MM.1S (cell line): ENCODE results near the gene EGFLAM.

Experiments used
- DNase-seq: peaks from one replicate; pipeline ENCODE4 v3.0.0-alpha.2; 2015
- H2AFZ ChIP-seq: fragments of 300-600 bp; sonication (generic); 2 replicates; pipeline ENCODE4 v1.6.0; 2016; ENCODE audit warnings: antibody characterized with exemption, low read length
- H3F3A ChIP-seq: fragments of 300-600 bp; sonication (generic); 2 replicates; pipeline ENCODE4 v1.6.1; 2016; ENCODE audit warnings: mild to moderate bottlenecking, antibody characterized with exemption, low read length, moderate library complexity, mixed read lengths; ENCODE audit not compliant: insufficient read depth
- H3K27ac ChIP-seq: fragments of 300-600 bp; sonication (generic); 2 replicates; pipeline ENCODE4 v1.5.1; 2016; ENCODE audit warnings: mild to moderate bottlenecking, low read length
- H3K27me3 ChIP-seq: fragments of 300-600 bp; sonication (generic); replicated peaks from 2 replicates; pipeline ENCODE4 v1.6.0; 2016; ENCODE audit warnings: low read length; ENCODE audit not compliant: insufficient read depth
- H3K36me3 ChIP-seq: fragments of 300-600 bp; sonication (generic); replicated peaks from 2 replicates; pipeline ENCODE4 v1.6.1; 2016; ENCODE audit warnings: mild to moderate bottlenecking, low read length, mixed read lengths; ENCODE audit not compliant: insufficient read depth
- H3K4me1 ChIP-seq: fragments of 300-600 bp; sonication (generic); 2 replicates; pipeline ENCODE4 v1.6.1; 2016; ENCODE audit warnings: low read length, mixed read lengths
- H3K4me2 ChIP-seq: fragments of 300-600 bp; sonication (generic); 2 replicates; pipeline ENCODE4 v1.6.0; 2016; ENCODE audit warnings: low read depth, low read length
- H3K4me3 ChIP-seq: fragments of 300-600 bp; sonication (generic); 2 replicates; pipeline ENCODE4 v1.5.1; 2016; ENCODE audit warnings: low read length, mixed read lengths
- H3K79me2 ChIP-seq: fragments of 300-600 bp; sonication (generic); 2 replicates; pipeline ENCODE4 v1.6.1; 2016; ENCODE audit warnings: mixed run types, low read length, mixed read lengths
- H3K9ac ChIP-seq: fragments of 300-600 bp; sonication (generic); 2 replicates; pipeline ENCODE4 v1.6.1; 2016; ENCODE audit warnings: low read length, mixed read lengths
- H3K9me2 ChIP-seq: fragments of 300-600 bp; sonication (generic); replicated peaks from 2 replicates; pipeline ENCODE4 v1.6.1; 2016; ENCODE audit warnings: mild to moderate bottlenecking, low read length, mixed read lengths; ENCODE audit not compliant: insufficient read depth
- H3K9me3 ChIP-seq: fragments of 300-600 bp; sonication (generic); replicated peaks from 2 replicates; pipeline ENCODE4 v1.6.1; 2016; ENCODE audit warnings: mild to moderate bottlenecking, low read length, mixed read lengths; ENCODE audit not compliant: insufficient read depth
- H4K20me1 ChIP-seq: fragments of 300-600 bp; sonication (generic); 2 replicates; pipeline ENCODE4 v1.6.1; 2016; ENCODE audit warnings: mild to moderate bottlenecking, low read length, moderate library complexity, mixed read lengths; ENCODE audit not compliant: insufficient read depth
- CTCF ChIP-seq: fragments of 300-600 bp; sonication (generic); IDR thresholded peaks from 2 replicates; pipeline ENCODE4 v1.5.1; 2016; ENCODE audit warnings: antibody characterized with exemption, low read length, mixed read lengths
- EZH2 ChIP-seq: fragments of 300-600 bp; sonication (generic); optimal IDR thresholded peaks from 2 replicates; pipeline ENCODE3; 2017; ENCODE audit warnings: low read depth, mild to moderate bottlenecking, antibody characterized with exemption, low read length, mixed read lengths
- EZH2phosphoT487 ChIP-seq: fragments of 300-600 bp; sonication (generic); IDR thresholded peaks from 2 replicates; pipeline ENCODE4 v1.6.1; 2018; ENCODE audit warnings: antibody characterized with exemption, low read length

Gene EGFLAM

GRCh38 chr5:38290028-38290653 lies 31.8 kb downstream of the EGFLAM start:
- H3K79me2 ChIP-seq = no peaks in the 10 kb centered on the region

GRCh38 chr5:38291355-38291754 lies 33.0 kb downstream of the EGFLAM start:
- H3K27me3 ChIP-seq = no peaks in the 10 kb centered on the region
- no peaks in the 10 kb centered on the region for H4K20me1 ChIP-seq
- no peak overlapping the region for H2AFZ ChIP-seq
- H3K9ac ChIP-seq = no peak overlapping the region
- TF ChIP-seq CTCF = no peak
- TF ChIP-seq EZH2 = no peak
- no peak for TF ChIP-seq EZH2phosphoT487
- no peaks in the 10 kb centered on the region for H3K9me3 ChIP-seq
- H3K27ac ChIP-seq = no peak overlapping the region
- H3K4me1 ChIP-seq = no peaks in the 10 kb centered on the region
- no peaks in the 10 kb centered on the region for H3K9me2 ChIP-seq
- H3K4me3 ChIP-seq = no peak overlapping the region
- no peaks in the 10 kb centered on the region for H3K36me3 ChIP-seq
- no peaks in the 10 kb centered on the region for H3F3A ChIP-seq
- no peak for DNase-seq
- no peaks in the 10 kb centered on the region for H3K79me2 ChIP-seq
- no peak overlapping the region for H3K4me2 ChIP-seq

More at GRCh38 chr5:38290028-38290653, 31.8 kb downstream of the EGFLAM start:
- H3K4me3 ChIP-seq = no peak overlapping the region
- no peak overlapping the region for H3K9ac ChIP-seq
- no peaks in the 10 kb centered on the region for H3K27me3 ChIP-seq
- H3K4me2 ChIP-seq = no peak overlapping the region
- H3K36me3 ChIP-seq = no peaks in the 10 kb centered on the region
- DNase-seq = no peak
- no peaks in the 10 kb centered on the region for H3F3A ChIP-seq
- TF ChIP-seq CTCF (no peak), EZH2phosphoT487 (no peak), EZH2 (no peak)
- no peaks in the 10 kb centered on the region for H4K20me1 ChIP-seq
- H3K9me3 ChIP-seq = no peaks in the 10 kb centered on the region
- no peaks in the 10 kb centered on the region for H3K4me1 ChIP-seq
- no peak overlapping the region for H2AFZ ChIP-seq
- no peak overlapping the region for H3K27ac ChIP-seq
- no peaks in the 10 kb centered on the region for H3K9me2 ChIP-seq

- H3K27ac ChIP-seq = no peak overlapping the region
- H3K4me3 ChIP-seq = no peak overlapping the region
- no peak for TF ChIP-seq EZH2
- TF ChIP-seq CTCF = no peak
- TF ChIP-seq EZH2phosphoT487 = no peak
- H4K20me1 ChIP-seq = no peaks in the 10 kb centered on the region
- H3K9me2 ChIP-seq = no peaks in the 10 kb centered on the region
- no peak overlapping the region for H3K4me2 ChIP-seq
- H3K27me3 ChIP-seq = no peaks in the 10 kb centered on the region
- H2AFZ ChIP-seq = no peak overlapping the region
- no peaks in the 10 kb centered on the region for H3K79me2 ChIP-seq
- no peak overlapping the region for H3K9ac ChIP-seq
- no peaks in the 10 kb centered on the region for H3K4me1 ChIP-seq
- H3K36me3 ChIP-seq = no peaks in the 10 kb centered on the region
- DNase-seq = no peak
- H3K9me3 ChIP-seq = no peaks in the 10 kb centered on the region
- no peaks in the 10 kb centered on the region for H3F3A ChIP-seq
Measured at GRCh38 chr5:38292228-38292627, 33.9 kb downstream of the EGFLAM start.
